Fibroblast of skin of left quadriceps (primary cell): ENCODE data around the gene DGKB.
A peak's percentile ranks its signal among the peaks of the same experiment; 100 is the strongest.

Source experiments
- DNase-seq, 2 experiments: peaks; one replicate each; pipeline ENCODE4 v3.0.0-alpha.2; 2013; ENCODE audit warnings: low read depth in 2 of 2

The DGKB gene

DNA sequence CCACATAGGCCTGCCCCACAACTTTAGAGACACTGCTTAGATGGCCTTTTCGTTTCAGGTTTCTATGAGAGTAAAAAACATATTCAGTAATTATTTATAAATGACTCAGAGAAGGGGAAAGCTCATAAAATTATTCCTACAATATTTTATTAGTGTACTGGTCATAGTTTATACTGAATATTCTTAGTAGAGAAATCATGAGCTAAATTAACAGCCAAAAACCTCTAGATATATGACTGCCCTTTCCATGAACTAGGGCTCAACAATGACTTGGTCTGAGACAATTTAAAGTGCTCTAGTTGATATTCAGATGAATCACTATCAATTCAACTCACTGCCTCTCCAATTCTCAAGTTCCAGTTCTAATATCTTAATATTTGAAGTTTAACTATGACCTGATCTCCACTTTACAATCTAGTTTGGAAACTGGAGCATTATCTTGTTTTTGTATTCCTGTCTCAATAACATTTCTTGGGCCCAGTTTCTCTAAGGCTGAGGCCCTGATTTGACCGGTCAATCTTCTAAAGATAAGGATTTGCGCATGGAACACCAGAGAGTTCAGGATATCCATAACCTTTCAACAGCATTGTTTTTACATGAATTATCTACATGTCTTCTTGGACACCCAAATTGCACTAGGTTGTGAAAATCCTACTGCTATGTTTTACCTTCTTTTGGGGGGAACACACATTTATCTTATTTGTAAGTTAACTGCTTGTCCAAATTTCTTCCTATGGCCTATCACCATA lies 141.6 kb downstream of the DGKB start:
- no peak for DNase-seq

DNA sequence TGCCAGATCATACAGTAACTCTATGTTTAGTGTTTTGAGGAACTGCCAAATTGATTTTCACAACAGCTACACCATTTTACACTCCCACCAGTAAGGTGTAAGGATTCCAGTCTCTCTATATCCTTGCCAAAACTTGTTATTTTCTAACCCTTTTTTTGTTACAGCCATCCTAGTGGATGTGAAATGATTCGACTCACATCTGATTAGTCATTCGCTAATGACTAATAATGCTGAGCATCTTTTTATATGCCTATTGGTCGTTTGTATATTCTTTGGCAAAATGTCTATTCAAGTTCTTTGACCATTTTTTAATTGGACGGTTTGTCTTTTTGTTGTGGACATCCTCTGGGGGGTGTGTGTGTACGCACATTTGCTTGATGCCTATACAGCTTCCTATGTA lies 142.8 kb downstream of the DGKB start:
- DNase-seq = no peak

DNA sequence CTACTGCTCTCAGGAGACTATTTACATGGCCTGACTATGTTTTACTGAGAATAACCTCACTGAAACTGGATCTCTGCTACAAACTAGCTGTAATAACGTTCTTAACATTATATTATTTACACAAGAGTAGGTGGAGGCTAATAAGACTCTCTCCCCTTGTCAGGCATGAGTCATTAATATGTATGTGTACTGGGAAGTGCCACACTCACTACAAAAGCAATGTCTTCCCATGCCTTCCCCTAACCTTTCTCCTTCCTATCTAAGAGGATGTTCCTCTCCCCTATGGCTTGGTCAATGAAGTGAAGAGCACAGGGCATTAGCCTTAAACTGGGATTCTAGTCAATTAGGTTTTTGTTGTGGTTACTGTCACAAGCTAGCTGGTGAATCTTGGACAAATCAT lies 147.9 kb downstream of the DGKB start:
- peak in 1 of 2 experiments; percentile 8 for DNase-seq

DNA sequence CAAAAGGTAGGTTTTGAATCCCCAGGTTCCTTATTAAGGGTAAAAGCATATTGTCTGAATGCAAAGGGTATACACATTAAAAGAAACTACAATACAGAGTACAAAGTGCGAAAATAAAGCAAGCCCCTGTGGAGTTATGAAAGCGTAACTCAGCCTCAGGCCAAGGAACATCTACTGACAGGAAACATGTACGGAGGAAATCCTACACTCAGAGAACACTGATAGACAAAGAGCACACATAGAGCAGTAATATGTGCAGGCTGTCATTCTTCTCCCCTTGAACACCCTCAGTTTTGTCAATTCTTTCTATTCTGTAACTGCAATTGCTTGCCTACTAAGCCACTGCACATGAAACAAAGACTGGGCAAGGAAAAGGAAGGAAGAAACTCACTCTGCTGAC lies 150.2 kb downstream of the DGKB start:
- DNase-seq = no peak

DNA sequence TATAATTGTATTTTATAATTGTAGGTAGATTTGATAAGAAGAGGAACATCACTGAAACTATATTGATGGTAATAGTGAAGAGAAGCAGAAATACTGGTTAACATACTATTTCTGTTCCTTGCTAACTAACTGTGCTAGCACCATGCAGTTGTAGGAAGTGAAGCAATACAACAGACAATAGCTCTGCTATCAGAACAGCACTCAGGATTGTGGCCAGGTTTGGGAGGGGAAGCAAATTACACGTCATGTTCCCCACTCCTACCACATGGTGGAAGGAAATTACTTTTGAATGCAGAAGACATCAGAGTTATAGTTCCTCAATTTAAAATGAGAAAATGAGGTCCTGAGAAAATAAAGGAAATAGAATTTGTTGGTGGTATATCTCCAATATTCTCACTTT lies 151.1 kb downstream of the DGKB start:
- no peak for DNase-seq

DNA sequence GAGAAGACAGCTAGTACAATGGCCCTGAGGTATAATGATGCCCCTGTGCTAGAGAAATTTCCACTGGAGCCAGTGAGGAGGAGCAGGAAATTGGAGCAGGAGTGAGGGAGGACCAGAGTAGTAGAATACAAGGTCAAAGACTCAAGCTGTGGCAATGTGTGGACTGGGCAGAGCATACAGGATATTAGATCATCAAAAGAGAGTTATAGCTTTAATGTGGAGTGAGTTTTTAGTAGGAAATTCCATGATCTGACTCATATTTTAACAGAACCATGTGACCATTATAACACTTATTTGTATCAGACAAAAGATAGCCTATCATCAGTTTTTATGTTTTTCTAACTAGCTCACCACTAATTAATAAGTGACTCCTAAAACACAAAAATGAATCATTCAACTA lies 154.1 kb downstream of the DGKB start:
- DNase-seq = peak; percentile 60 to 62

DNA sequence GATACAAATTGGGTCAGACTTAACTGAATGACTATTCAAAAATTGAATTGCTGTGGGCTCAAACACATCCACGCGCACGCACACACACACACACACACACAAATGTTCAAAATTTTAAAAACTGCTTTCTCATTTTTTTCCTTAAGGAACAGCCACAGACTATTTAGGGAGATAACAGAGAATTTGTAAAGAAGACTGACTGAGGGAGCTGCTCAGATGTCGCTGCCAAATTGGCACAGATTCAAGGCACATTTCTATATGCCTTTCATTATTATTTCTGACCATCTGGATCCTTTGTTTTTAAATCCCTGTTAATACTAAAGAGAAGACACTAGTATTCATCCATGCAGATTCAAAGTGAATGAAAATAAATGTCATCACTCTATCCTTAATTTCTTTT lies 154.8 kb downstream of the DGKB start:
- DNase-seq = peak in 1 of 2 experiments; percentile 7

DNA sequence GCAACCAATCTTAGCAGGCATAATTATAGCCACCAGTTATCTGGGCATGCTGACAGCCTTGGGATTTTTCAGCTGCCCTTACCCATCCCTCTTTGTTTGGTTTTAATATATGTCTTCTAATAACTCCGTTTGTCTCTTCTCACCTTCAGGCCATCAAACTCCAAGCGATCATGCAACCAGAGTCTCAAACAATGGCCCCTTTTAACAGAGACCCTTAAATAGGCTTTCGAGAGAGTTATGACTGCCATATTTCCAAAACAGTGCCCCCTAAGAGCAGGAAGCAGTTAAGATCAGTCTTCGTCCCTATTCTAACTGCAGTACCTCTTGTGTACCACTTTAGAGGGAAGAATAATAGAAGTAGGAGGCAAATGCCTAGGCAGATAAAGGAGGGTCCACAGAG lies 157.5 kb downstream of the DGKB start:
- DNase-seq = no peak

DNA sequence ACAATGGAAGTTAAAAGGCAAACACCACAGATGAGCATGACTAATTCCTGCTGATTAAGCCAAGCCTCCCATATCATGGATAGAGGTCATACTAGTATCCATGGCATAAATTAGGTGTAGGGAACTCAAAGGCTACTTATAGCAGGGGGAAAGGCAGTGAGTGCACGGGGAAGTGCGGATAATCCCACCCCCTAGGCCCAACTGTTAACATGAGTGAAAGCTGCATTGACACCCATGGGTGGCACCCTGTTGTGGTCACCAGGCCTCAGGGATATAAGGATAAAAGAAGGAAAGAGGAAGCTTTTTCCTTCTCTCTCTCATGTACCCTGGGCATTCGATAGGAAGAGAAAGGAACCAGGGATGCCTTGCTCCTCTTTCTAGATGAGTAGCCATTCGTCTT lies 161.9 kb downstream of the DGKB start:
- no peak for DNase-seq

DNA sequence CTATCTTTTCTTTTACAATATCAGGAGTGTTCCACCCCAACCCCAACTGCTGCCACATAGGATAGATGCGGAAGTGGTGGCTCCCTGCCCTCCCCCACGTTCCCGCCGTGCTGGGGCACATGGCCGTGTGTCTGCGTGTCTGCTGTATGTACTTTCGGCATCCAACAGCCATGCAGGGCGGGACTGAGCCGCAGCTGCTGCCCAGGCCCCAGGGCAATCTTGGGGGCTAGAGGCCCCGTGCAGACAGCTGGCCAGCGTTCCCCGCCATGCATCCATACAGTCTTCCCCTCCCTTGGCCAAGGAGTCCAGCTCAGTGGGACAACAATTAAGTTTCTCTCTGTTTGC lies 162.7 kb downstream of the DGKB start:
- DNase-seq = no peak

DNA sequence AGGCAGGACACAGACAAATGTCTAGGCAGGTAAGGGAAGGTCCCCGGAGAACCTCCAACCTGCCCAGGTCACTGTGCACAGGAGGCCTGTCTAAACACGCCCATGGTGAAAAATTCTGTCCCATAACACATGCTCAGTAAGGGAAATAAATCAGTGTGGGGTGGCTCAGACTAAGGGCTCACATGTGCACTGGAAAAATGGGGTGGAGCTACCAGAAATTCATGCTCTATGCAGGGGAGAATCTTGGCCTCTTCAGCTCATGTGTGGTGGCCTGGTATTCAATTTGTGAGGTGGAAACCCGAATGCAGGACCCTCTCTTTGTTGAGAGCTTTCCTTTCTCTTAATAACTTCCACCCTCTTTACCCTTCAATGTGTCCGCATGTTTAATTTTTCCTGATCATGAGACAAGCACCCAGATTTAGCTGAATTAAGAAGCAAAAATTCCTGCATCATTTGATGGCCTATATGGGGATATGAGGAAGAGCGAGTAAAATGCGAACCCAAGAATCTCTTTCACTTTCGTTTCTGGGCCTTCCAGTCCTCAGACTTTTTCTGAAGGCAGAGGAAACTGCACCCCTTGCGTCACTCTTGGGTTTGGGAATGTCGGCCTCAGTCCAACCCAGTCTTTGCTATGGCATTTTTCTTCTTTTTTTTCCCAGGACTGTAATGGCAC lies 163.2 kb downstream of the DGKB start:
- DNase-seq = no peak

DNA sequence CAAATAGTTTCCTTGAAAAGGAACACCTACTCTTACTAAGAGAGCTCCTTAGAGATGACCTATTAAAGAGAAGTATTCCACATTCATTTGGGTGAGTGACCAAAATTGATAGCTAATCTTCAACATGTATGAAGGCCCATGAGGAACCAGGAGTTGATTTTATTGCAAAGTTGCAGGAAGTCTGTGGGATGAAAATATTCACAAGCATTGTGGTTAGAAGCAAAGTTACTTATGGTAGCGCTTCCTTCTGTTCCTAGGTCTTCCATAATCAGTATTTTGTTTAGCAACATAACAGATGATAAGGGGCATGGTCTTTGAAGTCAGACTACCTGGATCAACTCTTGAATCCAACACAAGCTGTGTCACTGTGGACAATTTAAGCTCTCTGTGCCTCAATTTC lies 164.5 kb downstream of the DGKB start:
- DNase-seq = no peak

DNA sequence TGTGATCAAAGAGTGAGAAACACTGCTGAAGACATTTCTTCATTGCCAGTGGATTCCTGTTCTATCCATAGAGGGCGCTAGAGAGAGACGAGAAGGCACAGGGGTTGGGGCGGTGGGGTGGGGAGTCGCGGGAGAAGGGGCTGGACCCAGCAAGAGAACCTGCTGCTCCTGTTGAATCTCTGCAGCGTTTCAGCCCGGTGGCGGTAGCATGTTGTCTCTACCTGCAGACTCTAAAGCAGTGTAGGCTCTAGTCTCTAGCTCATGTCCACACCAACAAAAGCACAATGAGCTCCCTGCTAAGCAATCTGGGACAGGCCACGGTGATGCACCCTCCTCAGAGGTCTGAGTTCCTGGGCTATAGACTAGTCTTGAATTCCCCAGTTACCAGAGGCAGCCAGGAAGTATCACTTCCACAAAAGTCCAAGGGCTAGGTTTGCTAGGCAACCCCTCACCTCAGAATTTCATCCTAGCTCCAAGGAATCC lies 167.7 kb downstream of the DGKB start:
- DNase-seq = no peak

DNA sequence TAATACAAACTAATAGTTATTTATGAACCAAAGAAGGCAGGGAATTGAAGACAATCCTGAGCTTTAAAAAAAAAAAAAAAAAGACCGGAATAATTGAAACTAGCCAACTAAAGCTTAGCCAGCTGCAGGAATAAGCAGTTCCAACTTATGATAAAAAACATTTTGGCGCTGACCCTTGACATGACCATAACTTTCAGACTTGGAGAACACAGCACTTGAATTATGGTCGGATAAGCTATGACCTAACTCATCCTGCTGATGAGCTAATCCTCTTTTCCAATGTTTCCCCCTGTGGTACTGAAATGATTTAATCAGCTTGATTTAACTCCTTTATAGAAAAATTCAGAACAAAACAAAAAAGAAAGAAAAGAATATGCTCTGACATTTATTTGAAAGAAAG lies 181.8 kb downstream of the DGKB start:
- DNase-seq = peak; percentile 5 to 12

DNA sequence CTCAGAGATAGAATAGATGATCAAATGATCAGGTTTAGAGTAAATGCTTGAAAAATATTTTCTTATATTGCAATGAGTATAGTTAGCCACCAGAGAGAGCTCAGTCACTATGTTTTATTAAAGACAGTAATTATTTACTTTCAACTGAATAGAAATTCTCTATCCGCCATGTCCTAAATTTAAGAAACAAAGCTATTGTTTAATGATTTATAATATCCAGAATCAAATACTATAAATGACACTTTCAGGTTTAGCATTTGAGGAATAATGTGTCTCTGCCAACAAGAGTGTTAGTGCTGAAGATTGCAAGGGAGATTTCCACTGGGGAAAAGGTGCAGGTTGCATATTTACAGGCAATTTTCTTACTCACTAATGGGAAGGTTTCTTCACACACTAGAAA lies 184.7 kb downstream of the DGKB start:
- peak; percentile 5 to 10 for DNase-seq

DNA sequence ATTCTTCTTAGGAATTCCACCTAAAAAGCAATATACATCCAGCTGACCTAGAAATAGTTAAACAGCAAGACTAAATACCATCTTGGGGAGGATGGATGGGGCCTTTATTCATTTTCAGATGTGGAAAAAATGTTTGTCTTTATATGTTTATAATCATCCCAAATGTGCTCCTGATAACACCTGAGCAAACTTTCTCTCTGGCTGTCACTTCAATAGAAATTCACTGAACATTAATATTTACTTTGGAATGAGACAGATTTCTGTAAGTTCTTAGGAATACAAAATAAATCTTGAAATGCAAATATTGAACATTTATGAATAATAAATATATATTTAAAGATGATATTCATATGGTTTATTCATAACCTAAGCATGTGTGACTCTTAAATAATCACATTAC lies 185.4 kb downstream of the DGKB start:
- no peak for DNase-seq

DNA sequence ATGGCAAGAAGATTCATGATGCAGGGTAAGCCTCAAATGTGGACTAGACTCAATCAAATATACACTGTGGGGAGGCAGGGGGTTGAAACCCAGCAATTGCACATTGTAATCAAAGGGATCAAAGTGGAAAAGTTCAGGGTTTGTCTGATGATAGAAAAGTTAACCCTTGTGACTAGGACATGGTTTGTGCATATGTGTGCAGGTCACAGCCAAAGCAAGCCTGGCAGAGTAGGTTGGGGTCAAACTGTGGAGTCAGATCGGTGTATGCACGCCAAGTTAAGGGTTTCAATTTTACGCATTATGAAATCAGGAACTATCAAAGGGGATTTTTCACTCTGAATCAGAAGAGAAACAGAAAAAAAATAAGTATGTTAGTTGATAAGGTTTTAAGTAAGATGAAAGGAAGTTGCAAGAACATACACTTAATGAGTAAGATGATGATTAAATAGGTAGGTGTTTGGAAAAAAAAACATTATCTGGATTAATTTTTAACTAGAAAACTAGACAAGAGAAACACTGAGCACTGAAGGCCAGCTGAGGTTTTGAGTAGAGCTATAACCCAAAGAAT lies 188.3 kb downstream of the DGKB start:
- DNase-seq = no peak

DNA sequence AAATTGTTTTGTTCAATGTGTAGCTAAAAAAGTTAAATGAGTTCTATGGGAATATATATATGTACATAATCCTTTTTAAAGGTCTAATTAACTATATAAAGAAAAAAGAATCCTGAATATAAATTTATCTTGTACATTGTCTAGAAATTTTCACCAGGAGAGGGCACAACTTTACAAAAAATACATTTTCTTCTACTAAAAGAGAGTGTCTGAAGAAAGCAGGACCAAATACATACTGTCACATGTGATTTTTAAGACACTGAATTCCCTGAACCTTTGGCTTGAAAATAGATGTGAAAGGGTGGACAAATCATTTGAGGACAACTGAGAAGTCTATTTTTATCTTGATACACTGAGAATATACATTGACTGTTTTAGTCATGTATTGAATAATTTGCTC lies 204.3 kb downstream of the DGKB start:
- no peak for DNase-seq

DNA sequence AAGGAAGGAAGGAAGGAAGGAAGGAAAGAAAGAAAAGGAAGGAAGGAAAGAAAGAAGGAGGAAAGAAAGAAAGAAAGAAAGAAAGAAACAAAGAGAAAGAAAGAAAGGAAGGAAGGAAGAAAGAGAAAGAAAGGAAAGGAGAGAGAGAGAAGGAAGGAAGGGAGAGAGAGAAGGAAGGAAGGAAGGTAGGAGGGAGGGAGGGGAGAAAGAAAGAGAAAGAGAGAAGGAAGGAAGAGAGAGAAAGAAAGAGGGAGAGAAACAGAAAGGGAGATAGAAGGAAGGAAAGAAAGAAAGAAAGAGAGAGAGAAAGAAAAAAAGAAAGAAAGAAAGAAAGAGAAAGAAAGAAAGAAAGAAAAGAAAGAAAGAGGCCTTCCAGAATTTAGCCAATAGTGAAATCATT lies 204.9 kb downstream of the DGKB start:
- DNase-seq = no peak

DNA sequence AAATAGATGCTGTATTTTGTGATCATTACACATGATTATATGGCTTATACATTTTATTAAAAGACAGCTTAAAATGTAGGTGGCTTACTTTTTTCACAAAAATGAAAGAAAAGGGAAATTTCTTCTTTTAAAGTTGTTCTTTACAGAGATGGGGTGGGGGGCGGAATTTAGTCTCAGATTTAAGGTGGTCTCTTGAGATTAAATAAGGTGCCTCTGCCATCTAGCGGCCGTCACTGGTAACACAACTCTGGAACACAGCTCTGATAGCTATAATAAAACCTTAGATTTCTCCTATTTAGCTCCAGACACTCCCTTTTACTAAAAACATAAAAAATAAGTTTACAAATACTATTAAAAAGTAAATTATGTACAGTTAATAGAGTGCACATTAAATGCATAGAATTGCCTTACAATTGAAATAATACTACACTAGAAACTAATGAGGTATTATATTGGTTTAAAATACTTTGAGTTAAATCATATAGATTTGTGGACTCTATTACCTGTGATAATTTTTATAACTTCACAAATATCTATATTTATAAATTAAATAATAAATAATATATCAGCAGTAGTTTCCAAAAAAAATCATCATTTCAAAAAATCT lies 210.9 kb downstream of the DGKB start:
- peak in 1 of 2 experiments; percentile 8 for DNase-seq

DNA sequence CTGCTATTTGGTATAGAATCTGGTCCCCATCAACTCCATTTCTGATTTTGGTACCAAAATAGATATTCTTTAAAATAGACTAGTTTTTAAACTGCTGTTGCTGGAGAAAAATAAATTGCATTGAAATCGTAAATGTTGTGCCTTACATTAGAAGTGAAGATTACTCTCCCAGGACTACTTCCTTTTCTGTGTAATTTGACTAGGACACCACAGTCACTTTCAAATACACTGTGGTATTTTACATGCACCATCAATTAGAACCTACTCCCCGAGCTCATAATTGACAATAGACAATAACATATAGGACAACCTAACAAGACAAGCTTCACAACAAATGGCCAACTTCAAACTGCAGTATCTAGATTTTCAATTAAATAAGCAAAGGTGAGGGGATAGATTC lies 211.5 kb downstream of the DGKB start:
- DNase-seq = no peak

DNA sequence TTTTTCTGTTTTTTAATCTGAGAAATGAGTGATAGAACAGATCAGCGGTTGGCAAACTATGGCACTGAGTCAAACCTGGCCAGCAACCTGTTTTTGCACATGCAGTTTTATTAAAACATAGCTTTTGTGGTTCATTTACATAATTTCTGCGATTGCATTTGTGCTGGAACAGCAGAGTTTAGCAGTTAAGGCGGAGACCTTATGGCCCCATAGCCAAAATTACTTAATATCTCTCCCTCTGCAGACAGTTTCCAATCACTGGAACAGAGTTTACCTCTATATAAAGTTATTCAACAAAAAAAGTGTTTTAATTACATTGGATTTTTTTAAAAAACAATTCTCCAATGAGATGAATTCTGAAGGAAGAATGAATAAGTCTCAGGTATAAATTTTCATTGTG lies 212.1 kb downstream of the DGKB start:
- DNase-seq = no peak

DNA sequence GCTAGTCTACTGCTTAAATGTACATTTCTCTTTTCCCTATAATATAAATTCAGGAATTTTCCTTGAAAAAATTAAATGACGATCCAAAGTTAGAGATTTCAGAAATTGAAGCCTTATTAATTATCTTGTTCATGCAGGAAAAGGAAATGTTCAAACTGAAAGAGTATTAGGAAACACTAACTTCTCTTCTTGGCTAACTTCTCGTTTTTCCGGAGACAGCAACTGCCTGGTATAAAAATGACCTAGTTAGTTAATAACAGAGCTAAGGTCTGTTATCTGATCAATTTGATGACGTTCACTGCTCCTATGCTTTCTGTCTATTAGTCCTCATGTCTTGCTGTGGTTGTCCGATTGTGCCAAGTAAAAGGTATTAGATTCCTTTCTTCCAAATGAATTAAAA lies 212.5 kb downstream of the DGKB start:
- DNase-seq = no peak
